Gastroesophageal sphincter (tissue), 3 donors: ENCODE results near the gene SPCS2.

Source experiments
- CTCF ChIP-seq, 4 experiments: fragments of 200-600 bp in 2 of 4; fragments of 450-650 bp in 2 of 4; sonication (generic) in 1 of 4; IDR thresholded peaks; one replicate each; pipeline ENCODE4 v1.5.1; 2017 to 2019; ENCODE audit warnings: antibody characterized with exemption in 4 of 4, mild to moderate bottlenecking in 2 of 4, moderate library complexity in 2 of 4
- EP300 ChIP-seq: sonication (generic); formaldehyde crosslinking; IDR thresholded peaks from one replicate; pipeline ENCODE4 v1.6.1; 2017; ENCODE audit warnings: antibody characterized with exemption, mild to moderate bottlenecking
- POLR2A ChIP-seq, 2 donors: fragments of 450-650 bp; IDR thresholded peaks; one replicate each; pipeline ENCODE4 v1.6.1; 2017; ENCODE audit warnings: antibody characterized with exemption in 2 of 2, mild to moderate bottlenecking in 2 of 2, moderate library complexity in 1 of 2
- POLR2AphosphoS5 ChIP-seq: sonication (generic); formaldehyde crosslinking; IDR thresholded peaks from one replicate; pipeline ENCODE4 v1.6.1; 2017; ENCODE audit warnings: antibody characterized with exemption

GRCh38 chr11:75000975-75001354 lies 51.9 kb downstream of the SPCS2 start:
- TF ChIP-seq CTCF (IDR thresholded peaks at IDR 0.05), result no peak
- no peak for TF ChIP-seq EP300
- TF ChIP-seq POLR2A (IDR thresholded peaks at IDR 0.05), result no peak
- no peak for TF ChIP-seq POLR2AphosphoS5
